GM18909 (cell line): Measurements from ENCODE around the gene JPT1.
"Not testable (repeated sequence)": the region's sequence is repeated elsewhere in the genome, so short reads cannot be mapped to it uniquely, and the experiment has no call there.

Experiments used
- ATAC-seq: cut with Tn5 transposase; IDR thresholded peaks from one replicate; pipeline ENCODE4 v1.9.1; 2021; ENCODE audit warnings: mild to moderate bottlenecking; ENCODE audit not compliant: unreplicated experiment, poor library complexity

The JPT1 gene

DNA sequence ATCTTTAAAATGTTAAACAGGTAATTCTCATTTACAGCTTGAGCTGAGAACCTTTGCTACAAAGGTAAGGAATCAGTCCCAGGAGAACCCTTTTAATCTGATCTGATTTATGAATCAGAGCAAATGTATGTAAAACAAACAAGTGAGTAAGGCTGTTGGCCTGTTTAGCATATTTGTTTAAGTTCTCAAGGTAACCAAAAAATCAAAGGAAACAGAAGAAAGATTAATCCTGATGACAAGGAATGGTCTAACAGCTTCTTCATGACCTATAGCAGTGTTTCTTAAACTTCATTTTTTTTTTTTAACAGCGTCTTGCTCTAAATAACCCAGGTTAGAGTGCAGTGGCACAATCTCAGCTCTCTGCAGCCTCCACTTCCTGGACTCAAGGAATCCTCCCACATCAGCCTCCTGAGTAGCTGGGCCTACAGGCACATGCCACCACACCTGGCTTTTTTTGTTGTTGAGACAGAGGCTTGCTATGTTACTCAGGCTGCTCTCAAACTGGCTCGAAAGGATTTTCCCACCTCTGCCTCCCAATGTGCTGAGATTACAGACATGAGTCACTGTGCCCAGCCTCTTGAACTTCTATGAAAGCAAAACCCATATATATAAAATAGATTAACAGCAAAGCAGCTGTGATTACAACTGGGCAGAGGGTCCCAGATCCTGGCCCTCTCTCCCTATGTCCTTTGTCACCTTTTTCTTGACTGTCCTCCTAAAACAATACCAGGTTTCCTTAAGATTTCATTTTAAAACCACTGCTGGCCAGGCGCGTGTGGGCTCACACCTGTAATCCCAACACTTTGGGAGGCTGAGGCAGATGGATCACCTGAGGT is 5.1 kb upstream of the JPT1 start:
- no peak for ATAC-seq

DNA sequence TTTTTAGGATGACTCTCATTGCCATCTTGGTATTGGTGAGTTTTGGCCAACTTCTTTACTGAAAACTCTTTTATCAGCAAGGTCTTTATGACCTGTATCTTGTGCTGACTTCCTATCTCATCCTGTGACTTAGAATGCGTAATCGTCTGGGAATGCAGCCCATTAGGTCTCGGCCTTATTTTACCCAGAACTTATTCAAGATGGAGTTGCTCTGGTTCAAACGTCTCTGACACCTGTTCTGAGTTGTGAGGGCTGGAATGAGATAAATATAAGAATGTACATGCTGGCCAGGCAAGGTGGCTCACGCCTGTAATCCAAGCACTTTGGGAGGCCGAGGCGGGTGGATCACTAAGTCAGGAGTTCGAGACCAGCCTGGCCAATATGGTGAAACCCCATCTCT is 4.2 kb upstream of the JPT1 start:
- ATAC-seq = not testable (repeated sequence)

DNA sequence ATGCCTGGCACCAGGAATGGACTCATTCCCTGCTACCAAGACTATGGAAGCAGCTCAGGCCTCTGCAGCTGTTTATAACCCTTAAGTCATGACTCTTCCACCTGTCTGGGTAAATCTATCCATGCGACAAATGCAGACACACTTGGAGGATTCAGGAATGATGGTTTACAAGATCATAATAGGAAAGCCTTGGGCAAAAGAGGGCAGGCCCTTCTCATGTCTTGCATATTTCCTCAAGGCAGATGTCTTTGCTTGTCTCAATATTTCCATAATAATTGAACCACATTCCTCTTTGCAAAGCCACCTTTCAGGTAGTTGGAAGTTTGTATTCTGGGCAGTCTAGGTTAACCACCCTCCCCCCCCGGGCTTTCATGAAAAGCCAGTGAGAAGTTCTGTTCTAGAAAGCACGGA is 884 bp upstream of the JPT1 start:
- no peak for ATAC-seq

DNA sequence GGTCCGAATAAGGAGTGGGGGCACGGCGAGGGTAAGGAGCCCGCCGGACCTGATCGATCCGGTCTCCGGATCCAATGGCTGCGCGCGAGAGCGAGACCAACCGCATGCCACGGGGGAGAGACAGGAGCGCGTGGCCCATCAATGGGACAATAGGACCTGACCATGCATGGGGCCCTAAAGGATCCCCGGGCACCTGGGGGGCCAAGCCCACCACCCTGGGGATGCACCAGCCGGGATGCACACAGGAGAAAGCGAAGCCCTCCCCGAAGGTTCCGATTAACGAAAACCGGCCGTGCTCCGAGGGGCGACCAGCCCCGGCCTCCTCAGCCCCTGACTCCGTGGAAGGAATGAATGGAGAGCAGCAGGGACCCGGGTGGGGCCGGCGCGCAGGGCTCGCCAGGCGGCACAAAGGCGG is 525 bp downstream of the JPT1 start:
- no peak for ATAC-seq

DNA sequence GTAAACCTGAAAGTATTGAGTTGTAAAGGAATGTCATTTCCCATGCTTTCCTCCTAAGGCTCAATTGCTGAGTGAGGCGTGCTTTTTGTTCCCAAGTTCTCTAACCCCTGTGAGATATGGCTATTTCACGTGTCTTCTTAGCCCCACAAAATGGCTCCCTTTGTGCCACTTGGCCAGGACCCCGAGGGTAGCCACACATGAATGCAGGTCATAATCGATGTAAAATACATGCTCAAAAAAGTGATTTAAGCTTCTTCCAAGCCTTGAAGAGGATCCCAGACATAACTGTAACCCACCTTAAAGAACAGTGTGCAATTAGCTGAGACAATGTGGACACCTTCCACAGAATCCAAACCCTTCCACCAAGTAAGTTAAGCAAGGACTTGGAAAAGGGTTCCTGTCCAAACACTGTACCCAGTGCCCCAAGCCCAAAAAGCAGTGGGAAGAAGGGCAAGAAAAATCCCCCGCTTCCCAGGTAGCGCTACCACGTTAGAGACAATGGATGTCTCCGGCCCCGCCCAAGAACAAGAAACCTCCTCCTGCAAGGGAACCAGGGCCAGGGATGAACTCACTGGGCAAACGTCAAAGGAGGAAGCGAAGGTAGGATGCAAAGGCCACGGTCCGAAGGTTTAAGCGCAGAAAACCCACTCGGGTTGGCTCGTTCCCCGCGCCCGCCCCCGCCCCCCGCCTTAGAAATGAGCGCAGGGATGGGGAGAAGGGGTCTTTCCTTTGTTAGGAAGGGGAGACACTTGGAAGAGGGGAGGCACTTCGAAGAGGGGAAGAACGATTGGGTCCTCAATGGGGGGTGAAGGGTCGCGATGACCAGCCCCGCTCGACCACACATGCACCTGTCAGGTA is 1.2 kb downstream of the JPT1 start:
- ATAC-seq = no peak

DNA sequence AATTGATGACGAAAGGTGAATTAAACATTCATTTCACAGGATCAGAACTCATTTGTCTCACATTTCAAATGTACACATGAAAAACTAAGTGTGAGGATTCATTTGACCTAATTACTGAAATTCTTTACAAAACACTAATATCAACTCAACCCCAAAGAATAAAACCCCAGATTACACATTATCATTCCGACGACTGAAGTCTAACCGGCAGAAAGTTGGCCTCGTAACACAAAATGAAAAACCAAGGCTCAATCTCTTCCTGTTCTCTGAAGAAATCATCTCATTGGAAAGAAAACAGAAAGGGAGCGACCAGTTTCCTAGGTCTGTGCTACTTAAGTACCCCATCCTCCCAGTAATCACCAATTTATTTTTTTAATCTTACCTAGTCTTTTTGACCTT is 1.8 kb downstream of the JPT1 start:
- ATAC-seq = no peak

DNA sequence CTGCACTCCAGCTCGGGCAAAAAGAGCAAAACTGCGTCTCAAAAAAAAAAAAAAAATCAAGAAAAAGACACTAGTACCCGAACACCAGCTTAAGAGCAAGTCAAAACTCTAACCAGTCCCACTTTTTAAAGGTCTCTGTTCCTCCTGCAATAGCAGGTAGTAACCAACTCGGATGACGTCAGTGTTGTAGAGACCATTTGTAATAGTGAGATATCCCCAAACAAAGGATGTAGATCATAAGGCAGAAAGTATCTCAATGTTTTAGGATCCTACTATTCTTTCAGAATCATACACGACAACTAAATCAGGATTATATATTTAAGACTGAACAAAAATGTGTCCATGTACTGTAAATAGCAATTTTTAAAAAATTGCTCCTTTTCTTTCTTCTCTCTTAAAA is 2.4 kb downstream of the JPT1 start:
- ATAC-seq = no peak

DNA sequence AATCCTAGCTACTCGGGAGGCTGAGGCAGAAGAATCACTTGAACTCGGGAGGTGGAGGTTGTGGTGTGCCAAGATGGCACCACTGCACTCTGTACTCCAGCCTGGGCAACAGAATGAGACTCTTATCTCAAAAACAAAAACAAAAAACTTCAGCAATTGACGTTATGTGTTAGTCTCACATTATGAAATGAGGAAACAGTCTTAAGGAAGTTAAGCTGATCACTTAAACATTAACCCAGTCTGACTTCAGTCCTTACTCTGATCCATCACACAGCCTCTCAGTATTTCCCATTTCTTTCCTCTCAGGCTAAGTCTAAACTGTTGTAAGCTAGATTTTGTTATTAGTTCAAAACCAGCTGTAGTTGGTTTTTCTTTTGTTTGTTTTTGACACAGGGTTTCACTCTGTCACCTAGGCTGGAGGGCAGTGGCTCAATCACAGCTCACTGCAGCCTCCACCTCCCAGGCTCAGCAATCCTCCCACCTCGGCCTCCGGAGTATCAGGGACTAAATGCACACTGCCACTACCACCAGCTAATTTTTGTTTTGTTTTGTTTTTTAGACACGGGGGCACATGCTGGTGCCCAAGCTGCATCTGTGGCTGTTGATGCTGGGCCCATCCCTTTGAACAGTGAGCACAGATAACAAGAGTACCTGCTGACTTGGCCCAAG is 6.3 kb downstream of the JPT1 start:
- ATAC-seq = no peak

DNA sequence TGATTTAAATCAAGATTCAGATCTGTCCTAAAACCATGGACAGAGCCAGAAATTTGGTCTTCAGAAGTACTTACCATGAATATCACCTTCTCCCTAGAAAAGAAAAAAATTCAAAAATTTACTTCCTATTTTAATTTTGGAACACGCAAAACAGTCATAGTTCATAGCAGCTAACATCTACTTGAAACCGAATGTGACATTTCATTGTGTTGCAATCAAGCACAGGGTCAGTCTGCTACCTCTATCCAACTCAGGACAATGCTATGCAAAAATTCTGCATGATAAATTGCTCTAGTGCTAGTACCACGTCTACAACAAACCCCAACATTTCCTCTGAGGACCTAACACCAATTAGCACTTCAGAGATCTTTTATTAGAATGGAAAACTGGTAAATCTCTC is 7.7 kb downstream of the JPT1 start:
- ATAC-seq = no peak

DNA sequence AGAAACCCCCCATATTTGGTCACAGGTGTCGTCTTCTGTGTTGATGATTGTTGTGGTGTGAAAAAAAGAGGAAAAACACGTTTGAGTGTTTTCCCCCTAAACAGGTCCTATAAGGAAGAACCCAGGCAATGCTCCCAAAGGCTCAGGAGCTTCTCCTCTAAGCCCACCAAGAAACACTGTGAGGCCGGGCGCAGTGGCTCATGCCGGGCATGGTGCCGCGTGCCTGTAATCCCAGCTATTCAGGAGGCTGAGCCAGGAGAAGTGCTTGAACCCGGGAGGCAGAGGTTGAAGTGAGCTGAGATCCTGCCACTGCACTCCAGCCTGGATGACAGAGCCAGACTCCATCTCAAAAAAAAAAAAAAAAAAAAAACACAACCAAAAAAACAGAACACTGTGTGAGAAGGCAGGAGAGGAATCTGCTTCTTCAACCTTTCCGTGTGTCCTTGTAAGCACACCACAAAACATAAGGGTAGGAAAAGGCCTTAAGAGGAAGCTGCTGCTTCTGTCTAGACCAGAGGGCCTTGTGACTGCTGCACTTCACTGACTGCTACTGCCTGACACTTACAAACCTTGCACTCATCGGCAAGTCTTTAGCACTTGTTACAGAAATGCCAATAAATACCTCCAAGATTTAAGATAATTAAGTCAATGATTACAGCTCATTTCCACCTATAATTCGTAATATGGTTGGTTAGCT is 9.3 kb downstream of the JPT1 start:
- no peak for ATAC-seq

DNA sequence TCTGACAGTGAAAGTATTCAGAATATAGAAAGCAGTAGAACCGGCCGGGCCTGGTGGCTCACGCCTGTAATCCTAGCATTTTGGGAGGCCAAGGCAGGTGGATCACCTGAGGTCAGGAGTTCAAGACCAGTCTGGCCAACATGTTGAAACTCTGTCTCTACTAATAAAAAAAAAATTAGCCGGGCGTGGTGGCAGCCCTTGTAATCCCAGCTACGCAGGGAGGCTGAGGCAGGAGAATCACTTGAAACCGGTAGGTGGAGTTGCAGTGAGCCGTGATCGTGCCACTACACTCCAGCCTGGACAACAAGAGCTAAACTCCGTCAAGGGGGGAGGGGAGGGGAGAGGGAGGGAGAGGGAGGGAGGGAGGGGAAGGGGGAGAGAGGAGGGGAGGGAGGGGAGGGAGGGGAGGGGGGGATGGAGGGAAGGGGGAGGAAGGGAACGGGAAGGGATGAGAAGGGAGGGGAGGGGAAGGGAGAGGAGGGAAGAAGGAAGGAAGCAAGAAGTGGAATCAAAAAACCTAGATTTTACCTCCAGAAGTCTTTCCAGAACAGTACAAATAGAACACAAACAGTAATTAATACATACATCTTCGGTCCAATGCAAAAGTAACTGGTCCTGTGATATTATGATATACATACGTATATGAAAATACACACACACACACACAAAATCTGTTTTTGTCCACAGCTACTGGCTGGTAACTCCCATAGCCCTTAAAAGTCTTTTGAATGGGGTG is 11.9 kb downstream of the JPT1 start:
- no peak for ATAC-seq

DNA sequence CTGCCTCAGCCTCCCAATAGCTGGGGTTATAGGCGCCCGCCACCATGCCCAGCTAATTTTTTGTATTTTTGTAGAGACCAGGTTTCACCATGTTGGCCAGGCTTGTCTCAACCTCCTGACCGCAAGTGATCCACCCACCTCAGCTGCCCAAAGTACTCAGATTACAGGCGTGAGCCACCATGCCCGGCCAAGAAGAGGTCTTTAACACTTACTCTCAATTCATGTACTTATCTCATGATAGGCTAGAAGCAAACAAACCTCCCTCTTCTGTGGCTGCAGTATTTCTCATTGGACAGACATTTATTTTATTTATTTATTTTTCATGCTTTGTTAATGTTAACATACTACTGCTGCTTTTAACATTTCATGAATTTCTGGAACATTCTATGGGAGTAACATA is 15.8 kb downstream of the JPT1 start:
- ATAC-seq = no peak

DNA sequence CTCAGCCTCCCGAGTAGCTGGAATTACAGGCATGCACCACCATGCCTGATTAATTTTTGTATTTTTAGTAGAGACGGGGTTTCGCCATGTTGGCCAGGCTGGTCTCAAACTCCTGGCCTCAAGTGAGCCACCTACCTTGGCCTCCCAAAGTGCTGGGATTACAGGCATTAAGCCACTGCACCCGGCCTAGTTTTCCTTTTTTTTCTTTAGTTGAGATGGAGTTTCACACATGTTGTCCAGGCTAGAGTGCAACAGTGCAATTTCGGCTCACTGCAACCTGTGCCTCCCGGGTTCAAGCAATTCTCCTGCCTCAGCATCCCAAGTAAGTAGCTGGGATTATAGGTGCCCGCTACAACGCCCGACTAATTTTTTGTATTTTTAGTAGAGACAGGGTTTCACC is 16.6 kb downstream of the JPT1 start:
- ATAC-seq = not testable (repeated sequence)

DNA sequence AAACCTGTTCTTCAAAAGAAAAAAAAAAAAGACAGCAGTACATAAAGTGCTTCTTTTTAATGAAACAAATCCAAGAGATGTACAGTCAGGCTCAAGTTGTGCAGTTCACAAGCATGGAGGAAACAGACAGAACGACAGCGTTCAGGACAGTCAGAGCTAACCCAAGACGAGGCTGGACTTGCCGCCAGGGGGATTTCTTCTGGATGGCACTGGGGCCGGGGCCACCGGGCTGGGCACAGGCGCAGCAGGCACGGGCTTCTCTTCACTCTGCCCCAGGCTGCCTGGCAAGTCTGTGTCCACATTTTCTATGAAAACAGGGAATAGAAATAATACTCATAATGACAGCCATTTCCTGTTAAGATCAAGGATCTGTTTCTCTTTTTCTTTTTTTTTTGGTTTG is 18.4 kb downstream of the JPT1 start:
- ATAC-seq = no peak

DNA sequence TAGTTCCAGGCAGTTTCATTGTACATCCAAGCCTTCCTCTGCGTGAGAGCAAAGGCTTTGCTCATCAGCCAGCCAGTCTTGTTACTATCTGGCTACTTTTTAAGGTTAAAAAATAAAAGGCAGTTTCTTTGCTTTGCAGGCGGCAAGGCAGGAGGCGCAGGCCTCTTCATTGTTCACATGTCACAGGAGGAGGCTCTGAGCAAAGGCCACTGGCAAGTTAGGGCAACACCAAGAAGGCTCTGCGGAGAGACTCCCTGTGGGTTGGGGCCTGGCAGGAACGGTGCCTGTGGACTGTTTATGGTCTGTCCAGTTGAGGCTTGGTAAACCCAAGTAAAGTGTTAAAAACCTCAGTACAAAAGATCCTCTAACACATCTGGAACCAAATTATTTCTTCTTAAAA is 18.9 kb downstream of the JPT1 start:
- ATAC-seq = no peak

DNA sequence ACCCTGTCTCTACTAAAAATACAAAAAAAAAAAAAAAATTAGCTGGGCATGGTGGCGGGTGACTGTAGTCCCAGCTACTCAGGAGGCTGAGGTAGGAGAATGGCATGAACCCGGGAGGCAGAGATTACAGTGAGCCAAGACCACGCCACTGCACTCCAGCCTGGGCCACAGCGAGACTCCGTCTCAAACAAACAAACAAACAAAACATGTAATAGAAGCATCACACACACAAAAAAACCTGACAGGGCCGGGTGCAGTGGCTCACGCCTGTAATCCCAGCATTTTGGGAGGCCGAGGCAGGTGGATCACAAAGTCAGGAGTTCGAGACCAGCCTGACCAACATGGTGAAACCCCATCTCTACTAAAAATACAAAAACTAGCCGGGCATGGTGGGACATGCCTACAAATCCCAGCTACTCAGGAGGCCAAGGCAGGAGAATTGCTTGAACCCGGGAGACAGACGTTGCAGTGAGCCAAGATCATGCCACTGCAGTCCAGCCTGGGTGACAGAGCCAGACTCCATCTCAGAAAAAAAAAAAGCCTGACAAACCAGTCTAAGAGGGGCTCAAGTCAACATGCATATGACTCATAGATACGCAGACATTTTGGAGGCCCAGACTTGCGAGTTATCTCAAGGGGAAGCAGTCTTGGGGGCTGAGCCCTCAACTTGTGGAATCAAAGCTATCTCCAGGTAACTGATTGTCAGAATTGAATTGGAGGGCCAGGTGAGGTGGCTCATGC is 20.5 kb downstream of the JPT1 start:
- not testable (repeated sequence) for ATAC-seq

DNA sequence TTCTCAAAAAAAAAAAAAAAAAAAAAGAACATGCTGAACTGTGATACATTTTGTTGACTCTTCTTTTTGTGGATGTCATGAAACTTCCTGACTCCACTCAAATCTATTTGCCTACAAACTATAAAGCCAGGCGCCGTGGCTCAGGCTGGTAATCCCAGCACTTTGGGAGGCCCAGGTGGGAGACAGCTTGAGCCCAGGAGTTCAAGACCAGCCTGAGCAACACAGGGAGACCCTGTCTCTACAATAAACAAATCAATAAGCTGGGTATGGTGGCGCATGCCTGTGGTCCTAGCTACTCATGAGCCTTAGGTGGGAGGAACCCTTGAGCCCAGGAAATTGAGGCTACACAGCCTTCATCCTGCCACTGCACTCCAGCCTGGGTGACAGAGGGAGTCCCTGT is 21.3 kb downstream of the JPT1 start:
- ATAC-seq = no peak

DNA sequence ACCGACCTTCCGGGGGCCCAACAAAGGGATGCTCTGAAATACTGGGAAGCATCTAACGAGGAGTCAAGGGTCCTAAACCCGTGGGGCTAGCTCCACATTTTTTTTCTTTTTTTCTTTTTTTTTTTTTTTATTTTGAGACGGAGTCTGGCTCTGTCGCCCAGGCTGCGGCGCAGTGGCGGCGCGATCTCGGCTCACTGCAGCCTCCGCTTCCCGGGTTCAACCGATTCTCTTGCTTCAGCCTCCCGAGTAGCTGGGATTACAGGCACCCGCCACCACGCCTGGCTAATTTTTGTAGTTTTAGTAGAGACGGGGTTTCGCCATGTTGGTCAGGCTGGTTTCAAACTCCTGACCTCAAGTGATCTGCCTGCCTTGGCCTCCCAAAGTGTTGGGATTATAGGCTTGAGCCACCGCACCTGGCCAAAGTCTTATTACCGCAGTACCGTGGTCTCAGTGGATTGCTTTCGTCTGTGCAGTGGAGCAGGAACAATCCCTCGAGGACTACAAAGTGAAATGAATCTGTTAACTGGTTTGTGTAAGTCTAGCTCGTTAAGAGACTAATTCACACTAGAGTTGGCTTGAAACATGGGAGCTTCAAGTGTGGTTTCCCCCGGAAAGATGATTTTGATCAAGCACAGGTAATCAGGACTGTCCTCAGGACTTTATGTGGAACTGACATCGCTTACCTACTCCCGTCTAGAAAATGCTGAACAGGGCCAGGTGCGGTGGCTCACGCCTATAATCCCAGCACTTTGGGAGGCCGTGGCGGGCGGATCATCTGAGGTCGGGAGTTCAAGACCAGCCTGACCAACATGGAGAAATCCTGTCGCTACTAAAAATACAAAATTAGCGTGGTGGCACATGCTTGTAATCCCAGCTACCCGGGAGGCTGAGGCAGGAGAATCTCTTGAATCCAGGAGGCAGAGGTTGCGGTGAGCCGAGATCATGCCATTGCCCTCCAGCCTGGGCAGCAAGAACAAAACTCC is 22.0 kb downstream of the JPT1 start:
- not testable (repeated sequence) for ATAC-seq
